ENCODE results near the gene GAL.
"Not testable (repeated sequence)": the region's sequence is repeated elsewhere in the genome, so short reads cannot be mapped to it uniquely, and the experiment has no call there.

GAL gene, protein sequence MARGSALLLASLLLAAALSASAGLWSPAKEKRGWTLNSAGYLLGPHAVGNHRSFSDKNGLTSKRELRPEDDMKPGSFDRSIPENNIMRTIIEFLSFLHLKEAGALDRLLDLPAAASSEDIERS

GRCh38 chr11:68684385-68685356 lies at the start of gene GAL:
GAL (plus strand) TSS chr11:68684544; CDS start chr11:68684924, 380 bp downstream.
- DNase-seq (ENCODE audit: low spot score), result peak; percentile 75

GRCh38 chr11:68634606-68635005 lies 49.7 kb upstream of the GAL start:
- DNase-seq (ENCODE audit: low spot score), result not testable (repeated sequence)

DNA sequence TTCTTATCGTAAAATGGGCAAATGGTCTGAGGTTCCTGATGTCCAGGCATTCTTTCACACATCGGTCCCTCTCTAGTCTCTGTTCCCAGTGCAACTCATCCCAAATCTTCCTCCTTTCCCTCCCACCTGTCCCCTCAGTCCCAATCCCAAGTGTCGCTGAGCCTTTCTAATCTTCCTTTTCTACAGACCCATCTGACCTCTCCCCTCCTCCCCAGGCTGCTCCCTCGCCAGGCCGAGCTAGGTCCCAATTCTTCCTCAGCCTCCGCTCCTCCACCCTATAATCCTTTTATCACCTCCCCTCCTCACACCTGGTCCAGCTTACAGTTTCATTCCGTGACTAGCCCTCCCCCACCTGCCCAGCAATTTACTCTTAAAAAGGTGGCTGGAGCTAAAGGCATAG lies 49.2 kb upstream of the GAL start:
- DNase-seq (ENCODE audit: low spot score), result not testable (repeated sequence)

- not testable (repeated sequence) for DNase-seq (ENCODE audit: low spot score)
Measured at GRCh38 chr11:68635883-68636282, 48.5 kb upstream of the GAL start.

DNA sequence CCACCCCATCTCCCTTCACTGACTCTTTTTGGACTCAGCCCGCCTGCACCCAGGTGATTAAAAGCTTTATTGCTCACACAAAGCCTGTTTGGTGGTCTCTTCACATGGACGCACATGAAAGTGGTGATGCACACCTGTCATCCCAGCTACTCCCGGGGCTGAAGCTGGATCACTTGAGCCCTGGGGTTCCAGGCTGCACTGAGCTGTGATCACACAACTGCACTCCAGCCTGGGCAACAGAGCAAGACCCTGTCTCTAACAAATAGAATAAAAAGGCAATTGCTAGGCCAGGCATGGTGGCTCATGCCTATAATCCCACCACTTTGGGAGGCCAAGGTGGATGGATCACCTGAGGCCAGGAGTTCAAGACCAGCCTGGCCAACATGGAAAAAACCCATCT lies 45.0 kb upstream of the GAL start:
- not testable (repeated sequence) for DNase-seq (ENCODE audit: low spot score)

DNA sequence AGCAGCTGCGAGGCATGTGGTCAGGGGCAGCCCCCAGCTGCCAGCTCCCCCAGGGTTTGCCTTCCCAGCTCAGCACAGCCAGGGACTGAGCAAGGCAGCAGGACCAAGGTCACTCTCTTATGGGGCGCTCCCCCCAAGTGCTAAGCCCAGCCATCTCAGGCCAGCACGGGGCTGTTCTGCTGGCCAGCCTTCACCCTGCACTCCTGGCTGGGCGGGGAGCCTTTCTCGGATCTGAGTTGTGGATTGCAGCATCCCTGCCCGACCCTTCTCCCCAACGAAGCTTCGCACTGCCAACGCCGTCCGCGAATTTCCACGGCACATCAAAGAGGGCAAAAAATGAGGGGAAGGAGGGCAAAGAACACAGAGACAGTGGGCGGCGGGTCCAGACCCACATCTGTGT lies 42.5 kb upstream of the GAL start:
- no peak for DNase-seq (ENCODE audit: low spot score)

GRCh38 chr11:68643585-68643984 lies 40.8 kb upstream of the GAL start:
- peak; percentile 18 for DNase-seq (ENCODE audit: low spot score)

DNA sequence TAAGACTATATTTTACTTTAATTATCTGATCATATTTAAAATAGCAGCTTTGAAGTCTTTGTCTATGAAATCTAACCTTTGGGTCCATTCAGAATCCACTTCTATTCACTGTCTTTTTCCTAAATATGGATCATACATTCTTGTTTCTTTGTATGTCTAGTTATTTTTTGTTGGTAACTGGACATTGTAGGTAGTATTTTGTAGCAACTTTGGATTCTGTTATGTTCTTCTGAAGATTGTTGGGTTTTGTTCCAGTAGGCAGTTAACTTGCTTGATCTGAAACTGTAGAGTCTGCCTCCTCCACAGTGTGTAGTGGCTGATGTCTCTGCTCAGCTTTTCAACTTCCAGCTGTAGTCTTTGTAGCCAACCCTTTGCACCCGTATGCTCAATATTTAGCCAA lies 37.5 kb upstream of the GAL start:
- no peak for DNase-seq (ENCODE audit: low spot score)

DNA sequence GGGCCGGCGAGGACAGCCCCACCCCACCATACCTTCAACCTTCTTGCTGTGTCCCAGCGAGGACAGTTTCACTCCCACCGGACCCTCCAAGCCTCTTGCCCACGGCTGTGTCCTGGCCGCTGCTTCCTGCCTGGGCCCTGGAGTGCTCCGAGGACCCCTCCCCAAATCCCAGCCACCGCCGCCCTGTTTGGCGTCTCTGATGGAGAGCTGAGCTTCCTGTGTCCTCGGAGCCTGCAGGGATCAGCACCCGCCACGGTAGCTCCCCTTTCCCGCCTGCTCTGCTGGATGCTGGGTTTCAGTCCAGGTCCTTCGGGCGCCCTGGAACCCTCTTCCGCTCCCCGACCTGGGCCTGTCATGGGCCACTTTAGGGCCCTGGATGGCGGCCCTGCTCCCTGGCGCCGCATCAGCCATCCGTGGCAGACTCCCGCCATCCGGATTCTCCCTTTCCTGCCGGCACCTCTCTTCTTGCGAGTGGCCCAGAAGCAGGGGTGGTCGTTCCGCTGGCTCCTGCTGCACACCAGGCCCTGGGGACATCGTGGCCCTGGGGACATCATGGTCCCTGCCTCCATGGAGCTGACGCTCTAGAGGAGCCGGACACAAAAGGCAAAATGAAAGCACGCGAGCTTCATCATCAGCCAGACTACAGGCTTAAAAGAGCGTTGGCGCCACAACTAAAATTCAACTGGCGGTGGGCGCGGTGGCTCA lies 34.3 kb upstream of the GAL start:
- peak; percentile 53 for DNase-seq (ENCODE audit: low spot score)

DNA sequence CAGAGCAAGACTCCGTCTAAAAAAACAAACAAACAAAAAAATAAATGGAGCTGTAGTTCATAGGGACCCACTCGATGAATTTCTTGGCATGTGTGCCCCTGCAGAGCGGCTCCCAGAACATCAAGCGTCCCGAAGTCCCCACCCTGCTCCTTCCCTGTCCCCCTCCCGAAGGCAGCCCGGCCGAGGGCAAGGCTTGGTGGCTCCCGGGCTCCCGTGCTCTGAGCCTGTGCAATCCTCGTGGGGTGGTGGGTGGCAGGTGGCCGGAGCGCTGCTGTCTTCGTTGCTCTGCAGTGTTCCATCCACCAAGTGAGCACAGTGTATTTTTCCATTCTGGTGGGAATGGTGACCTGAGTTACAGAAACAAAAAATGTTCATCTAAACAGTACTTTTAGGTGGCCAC lies 33.5 kb upstream of the GAL start:
- DNase-seq (ENCODE audit: low spot score), result no peak

GRCh38 chr11:68651208-68651984 lies 32.9 kb upstream of the GAL start:
- no peak for DNase-seq (ENCODE audit: low spot score)

GRCh38 chr11:68651985-68652682 lies 32.2 kb upstream of the GAL start:
- no peak for DNase-seq (ENCODE audit: low spot score)

GRCh38 chr11:68652683-68653156 lies 31.6 kb upstream of the GAL start:
- DNase-seq (ENCODE audit: low spot score), result no peak

DNA sequence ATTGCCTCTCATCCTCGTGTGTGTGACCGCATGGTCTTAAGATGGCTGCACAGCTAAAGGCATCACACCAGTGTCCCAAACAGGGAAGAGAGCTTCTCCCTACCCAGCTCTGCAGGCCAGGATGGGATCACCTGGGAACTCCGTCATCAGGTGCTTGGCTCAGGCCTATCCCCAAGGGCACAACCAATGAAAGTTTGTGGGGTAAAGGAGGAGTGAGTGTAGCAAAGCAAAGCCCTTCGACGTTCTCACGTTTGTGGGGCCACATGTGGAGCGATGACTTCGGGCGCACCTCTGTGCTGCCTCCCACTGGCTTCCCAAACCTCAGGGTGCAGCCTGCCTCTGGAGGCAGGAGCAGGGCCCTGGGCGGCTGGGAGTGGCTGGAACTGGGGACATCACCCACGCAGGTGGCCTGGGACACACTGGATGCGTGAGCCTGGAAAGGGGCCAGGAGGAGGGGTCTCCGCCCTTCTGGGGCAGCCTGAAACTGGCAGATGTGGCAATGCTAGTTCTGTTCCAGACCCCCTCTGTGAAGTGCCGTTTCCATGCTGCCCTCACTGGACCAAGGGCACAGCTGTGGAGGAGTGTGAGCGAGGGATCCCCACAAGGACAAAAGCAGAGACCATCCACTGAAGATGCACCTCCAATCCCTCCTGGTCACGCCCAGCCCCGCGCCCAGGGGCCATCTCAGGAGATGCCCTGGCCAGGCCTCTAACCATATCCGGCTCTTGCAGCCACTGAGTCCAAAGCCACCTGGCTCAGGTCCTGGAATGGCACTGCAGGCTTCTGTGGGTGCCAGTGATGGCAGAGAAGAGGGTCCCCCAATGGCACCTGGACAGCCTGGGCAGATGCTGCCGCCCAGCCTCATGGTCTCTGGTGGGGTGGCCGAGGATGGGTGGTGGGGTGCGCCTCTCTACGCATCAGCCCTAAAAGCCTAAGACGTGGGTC lies 30.6 kb upstream of the GAL start:
- DNase-seq (ENCODE audit: low spot score), result no peak

DNA sequence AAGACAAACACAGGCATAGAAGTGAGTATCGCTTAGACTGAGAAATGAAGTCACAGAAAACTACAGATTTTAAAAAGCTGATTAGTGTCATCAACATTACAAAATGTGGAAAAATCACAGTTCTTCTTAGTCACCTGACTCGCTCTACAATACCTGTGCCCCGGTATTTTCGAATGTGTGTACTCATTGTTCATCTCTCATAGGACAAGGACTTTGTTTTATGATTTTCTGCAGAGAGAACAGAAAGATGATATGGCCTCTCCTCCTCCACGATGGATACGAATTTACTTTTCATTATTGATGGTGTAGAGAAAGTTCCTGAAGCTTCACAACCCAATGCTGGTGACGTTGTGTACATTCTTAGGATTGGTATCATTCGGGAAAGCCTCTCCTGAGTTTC lies 29.4 kb upstream of the GAL start:
- DNase-seq (ENCODE audit: low spot score), result no peak

DNA sequence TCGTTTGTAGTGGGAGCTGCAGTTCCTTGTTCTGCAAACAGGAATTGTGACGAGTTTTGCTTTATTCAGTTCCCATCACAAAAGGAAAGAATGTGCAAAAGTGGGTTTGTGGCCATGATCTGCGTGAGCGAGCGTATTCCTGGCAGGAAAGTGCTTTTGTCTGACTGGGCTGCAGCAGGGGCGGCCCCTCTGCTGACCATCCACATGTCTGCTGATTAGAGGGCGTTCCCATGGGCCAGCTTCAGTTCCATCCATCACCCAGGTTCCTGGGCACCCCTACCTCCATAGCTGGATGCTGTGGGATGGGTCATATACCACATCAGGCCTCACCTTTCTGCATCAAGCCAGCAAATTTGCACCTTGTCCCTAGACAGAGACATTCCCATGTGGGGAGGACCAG lies 28.9 kb upstream of the GAL start:
- DNase-seq (ENCODE audit: low spot score), result no peak

GRCh38 chr11:68655806-68656205 lies 28.5 kb upstream of the GAL start:
- DNase-seq (ENCODE audit: low spot score), result no peak

DNA sequence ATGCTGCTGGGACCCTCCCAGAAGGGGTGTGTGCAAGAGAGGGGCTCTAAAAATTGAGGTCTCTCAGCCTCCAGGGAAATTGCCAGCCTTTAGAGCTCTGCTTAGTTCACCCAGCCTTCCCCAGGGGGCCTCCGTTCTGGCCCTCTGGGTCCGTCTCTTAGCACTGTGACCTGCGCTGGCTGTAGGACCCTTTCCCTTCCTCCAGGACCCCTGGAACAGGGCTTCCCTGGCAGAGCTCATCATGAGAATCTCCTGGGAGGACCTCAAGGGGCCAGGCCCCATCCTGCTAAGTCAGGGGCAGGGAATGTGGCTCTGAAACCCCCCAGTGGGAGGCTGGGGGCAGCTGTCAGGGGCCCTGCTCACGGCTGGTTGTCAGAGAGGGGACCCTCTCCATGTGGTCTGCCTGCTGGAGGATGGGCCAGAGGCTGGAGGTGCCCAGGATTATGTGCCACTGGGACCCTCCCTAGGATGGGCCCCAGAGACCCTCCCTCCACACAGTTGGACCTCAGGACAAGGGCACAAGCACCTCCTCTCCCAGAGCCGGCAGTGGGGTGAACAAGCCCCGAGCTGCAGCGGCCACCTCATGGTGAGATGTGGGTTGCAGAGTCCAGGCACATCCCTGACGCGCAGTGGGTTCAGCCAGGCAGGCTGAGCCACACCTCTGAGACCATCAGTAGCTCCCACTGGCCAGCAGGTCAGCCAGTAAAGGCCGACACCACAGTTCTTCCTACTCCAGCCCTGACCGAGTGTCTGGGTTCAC lies 27.1 kb upstream of the GAL start:
- DNase-seq (ENCODE audit: low spot score), result no peak

- DNase-seq (ENCODE audit: low spot score), result no peak
Measured at GRCh38 chr11:68658097-68658496, 26.2 kb upstream of the GAL start.

Measured in D341Med (cell line).